GM12875 (cell line): ENCODE data around the gene ITSN1.
"Not testable (repeated sequence)": the region's sequence is repeated elsewhere in the genome, so short reads cannot be mapped to it uniquely, and the experiment has no call there.

Experiments
- H3K4me3 ChIP-seq: one replicate; pipeline ENCODE4 v1.5.1; 2011; ENCODE audit warnings: low read depth, low read length, control low read depth
- TF ChIP-seq, protein P1 (sequence below): IDR thresholded peaks from 2 replicates; pipeline ENCODE4 v1.5.1; 2011; ENCODE audit warnings: low read depth, mild to moderate bottlenecking, control low read depth, inconsistent platforms, low read length, moderate library complexity, borderline replicate concordance; ENCODE audit not compliant: insufficient read depth

The ITSN1 gene

DNA sequence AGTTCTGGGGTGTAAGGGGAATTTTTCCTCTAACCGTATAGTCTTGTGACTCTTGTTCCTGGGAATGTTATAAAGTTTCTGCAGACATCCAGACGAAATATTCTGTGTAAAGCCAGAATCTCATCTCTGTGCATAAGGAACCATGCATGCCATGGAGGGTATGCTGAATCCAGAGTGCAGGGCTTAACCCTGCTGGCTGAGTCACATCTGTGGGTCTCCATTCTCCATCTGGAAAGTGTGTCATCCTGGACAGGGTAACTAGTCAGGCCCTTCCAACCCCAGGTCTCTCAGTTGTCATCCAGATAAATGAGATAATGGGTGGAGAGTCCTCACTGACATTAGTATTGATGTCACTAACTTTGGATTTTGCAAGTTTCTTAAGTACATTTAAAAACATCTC, 224.5 kb downstream of the ITSN1 start:
- TF ChIP-seq, protein P1, sequence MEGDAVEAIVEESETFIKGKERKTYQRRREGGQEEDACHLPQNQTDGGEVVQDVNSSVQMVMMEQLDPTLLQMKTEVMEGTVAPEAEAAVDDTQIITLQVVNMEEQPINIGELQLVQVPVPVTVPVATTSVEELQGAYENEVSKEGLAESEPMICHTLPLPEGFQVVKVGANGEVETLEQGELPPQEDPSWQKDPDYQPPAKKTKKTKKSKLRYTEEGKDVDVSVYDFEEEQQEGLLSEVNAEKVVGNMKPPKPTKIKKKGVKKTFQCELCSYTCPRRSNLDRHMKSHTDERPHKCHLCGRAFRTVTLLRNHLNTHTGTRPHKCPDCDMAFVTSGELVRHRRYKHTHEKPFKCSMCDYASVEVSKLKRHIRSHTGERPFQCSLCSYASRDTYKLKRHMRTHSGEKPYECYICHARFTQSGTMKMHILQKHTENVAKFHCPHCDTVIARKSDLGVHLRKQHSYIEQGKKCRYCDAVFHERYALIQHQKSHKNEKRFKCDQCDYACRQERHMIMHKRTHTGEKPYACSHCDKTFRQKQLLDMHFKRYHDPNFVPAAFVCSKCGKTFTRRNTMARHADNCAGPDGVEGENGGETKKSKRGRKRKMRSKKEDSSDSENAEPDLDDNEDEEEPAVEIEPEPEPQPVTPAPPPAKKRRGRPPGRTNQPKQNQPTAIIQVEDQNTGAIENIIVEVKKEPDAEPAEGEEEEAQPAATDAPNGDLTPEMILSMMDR: no peak
- no peak overlapping the region for H3K4me3 ChIP-seq

DNA sequence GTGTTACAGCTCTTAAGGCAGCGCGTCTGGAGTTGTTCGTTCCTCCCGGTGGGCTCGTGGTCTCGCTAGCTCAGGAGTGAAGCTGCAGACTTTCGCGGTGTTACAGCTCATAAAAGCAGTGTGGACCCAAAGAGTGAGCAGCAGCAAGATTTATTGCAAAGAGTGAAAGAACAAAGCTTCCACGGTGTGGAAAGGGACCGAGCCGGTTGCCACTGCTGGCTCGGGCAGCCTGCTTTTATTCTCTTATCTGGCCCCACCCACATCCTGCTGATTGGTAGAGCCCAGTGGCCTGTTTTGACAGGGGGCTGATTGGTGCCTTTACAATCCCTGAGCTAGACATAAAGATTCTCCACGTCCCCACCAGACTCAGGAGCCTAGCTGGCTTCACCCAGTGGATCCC, 225.6 kb downstream of the ITSN1 start:
- H3K4me3 ChIP-seq: not testable (repeated sequence)

DNA sequence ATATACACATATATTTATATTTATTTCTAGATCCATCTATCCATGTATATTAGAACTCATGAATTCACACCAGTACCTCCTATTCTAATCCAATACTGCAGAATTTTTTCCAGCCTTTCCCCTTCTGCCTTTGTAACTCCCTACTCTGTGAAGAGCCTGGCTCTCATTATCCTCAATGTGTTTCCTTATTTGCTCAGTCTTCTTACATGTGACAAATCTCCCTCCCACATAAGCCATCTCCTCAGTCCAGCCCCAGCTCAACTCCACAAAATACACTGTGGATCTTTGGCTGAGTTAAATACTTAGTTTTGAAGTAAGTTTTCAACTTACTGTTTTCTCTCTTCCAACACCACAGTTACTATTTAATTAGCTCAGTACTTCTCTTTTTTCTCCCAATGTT, 227.6 kb downstream of the ITSN1 start:
- no peak overlapping the region for H3K4me3 ChIP-seq
- TF ChIP-seq, protein P1: no peak

DNA sequence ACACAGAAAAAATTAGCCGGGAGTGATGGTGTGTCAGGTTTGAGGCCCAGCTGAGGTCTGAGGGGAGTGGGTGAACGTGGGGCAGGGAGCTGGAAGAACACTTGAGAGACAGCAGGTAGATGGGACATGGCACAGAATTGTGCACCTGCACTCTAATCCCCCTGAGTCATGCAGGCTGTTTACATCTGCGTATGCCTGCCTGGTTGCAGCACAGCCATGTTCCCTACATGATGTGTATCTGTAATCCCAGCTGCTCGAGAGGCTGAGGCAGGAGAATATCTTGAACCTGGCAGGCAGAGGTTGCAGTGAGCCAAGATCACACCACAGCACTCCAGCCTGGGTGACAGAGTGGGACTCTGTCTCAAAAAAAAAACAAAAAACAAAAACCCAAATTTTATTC, 228.5 kb downstream of the ITSN1 start:
- TF ChIP-seq, protein P1: no peak
- H3K4me3 ChIP-seq: no peak overlapping the region

DNA sequence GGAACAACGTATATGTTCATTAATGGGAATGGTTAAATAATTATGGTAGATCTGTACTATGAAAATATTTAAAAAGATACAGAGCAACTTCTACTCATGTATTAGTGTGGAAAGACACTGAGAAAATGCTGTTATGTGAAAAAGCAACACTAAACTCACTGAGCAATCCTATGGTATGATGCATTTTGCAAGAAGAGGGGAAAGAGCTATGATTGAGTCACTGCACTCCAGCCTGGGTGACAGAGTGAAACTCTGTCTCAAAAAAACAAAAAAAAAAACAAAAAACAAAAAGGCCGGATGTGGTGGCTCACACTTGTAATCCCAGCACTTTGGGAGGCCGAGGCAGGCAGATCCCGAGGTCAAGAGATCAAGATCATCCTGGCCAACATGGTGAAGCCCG, 228.9 kb downstream of the ITSN1 start:
- H3K4me3 ChIP-seq: no peak overlapping the region
- TF ChIP-seq, protein P1: no peak

DNA sequence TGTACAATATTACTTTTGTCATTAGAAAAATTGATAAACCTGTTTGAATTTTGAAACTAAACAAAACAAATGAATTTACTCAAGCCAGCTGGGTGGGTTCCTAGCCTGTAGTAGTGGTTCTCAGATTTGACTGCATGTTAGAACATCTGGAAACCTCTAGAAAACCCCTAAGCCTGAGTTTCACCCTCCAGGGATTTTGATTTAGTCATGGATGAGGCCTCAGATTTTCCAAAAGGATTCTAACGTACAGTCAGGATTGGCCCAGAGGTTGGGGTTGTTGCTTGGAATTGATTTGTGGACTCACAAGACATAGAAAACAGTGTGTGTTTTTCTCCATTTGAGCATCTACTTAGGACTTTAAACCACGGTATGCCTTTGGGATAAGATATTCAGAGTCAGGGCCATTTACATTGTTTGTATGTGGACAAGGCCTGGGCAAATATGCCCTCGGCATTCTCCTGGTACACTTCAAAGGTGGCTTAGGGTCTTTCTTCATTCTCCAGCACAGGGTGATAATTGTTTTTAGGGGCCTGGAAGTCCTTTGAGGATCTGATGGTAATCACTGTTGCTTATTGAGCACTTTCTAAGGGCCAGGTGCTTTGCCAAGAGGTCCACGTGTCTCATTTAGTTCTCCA, 230.7 kb downstream of the ITSN1 start:
- no peak overlapping the region for H3K4me3 ChIP-seq
- TF ChIP-seq, protein P1: no peak

DNA sequence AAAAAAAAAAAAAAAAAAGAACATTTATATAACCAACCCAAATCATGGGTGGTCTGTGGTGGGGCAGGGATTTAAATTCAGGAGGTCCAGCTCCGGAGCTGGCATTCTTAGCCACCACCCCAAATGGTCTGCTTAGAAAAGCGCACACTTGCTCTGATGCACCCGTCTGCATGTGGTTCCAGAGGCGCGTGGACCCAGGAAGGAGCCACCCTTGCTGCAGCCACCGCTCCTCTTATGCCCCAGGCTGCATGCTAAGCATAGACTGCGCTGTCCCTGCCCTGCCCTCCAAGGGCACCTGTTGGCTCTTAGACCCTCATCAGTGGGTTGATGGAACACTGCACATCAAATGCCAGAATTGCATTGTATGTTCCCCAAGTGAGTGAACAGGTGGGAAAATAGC, 231.9 kb downstream of the ITSN1 start:
- TF ChIP-seq, protein P1: no peak
- no peak overlapping the region for H3K4me3 ChIP-seq
